ENCODE results near the gene TIMD4.
"Not testable (repeated sequence)": the region's sequence is repeated elsewhere in the genome, so short reads cannot be mapped to it uniquely, and the experiment has no call there.

Gene TIMD4

GRCh38 chr5:156925767-156926166, 37.3 kb downstream of the TIMD4 start:
- in situ Hi-C loops (cut with HindIII; ENCODE audit: low sequenced_read_pairs) = not testable (repeated sequence)

GRCh38 chr5:156922207-156922792, 40.7 kb downstream of the TIMD4 start:
- in situ Hi-C loops (cut with HindIII; ENCODE audit: low sequenced_read_pairs) = no loop called here

GRCh38 chr5:156920861-156921431, 42.1 kb downstream of the TIMD4 start:
- in situ Hi-C loops (cut with HindIII; ENCODE audit: low sequenced_read_pairs) = no loop called here

GRCh38 chr5:156920042-156920860, 42.8 kb downstream of the TIMD4 start:
- in situ Hi-C loops (cut with HindIII; ENCODE audit: low sequenced_read_pairs) = no loop called here

- in situ Hi-C loops (cut with HindIII; ENCODE audit: low sequenced_read_pairs) = no loop called here
Observed at GRCh38 chr5:156918311-156918845, 44.6 kb downstream of the TIMD4 start.

- in situ Hi-C loops (cut with HindIII; ENCODE audit: low sequenced_read_pairs) = no loop called here
Observed at GRCh38 chr5:156914371-156914737, 48.7 kb downstream of the TIMD4 start.

- in situ Hi-C loops (cut with HindIII; ENCODE audit: low sequenced_read_pairs) = no loop called here
Observed at GRCh38 chr5:156913719-156914370, 49.2 kb downstream of the TIMD4 start.

GRCh38 chr5:156913355-156913718, 49.7 kb downstream of the TIMD4 start:
- in situ Hi-C loops (cut with HindIII; ENCODE audit: low sequenced_read_pairs) = no loop called here

- in situ Hi-C loops (cut with HindIII; ENCODE audit: low sequenced_read_pairs) = no loop called here
Observed at GRCh38 chr5:156912869-156913268, 50.2 kb downstream of the TIMD4 start.

- in situ Hi-C loops (cut with HindIII; ENCODE audit: low sequenced_read_pairs) = no loop called here
Observed at GRCh38 chr5:156909180-156909579, 53.8 kb downstream of the TIMD4 start.

- in situ Hi-C loops (cut with HindIII; ENCODE audit: low sequenced_read_pairs) = no loop called here
Observed at GRCh38 chr5:156907667-156908066, 55.4 kb downstream of the TIMD4 start.

- in situ Hi-C loops (cut with HindIII; ENCODE audit: low sequenced_read_pairs) = no loop called here
Observed at GRCh38 chr5:156906807-156907206, 56.2 kb downstream of the TIMD4 start.

- in situ Hi-C loops (cut with HindIII; ENCODE audit: low sequenced_read_pairs) = no loop called here
Observed at GRCh38 chr5:156896546-156896945, 66.5 kb downstream of the TIMD4 start.

GRCh38 chr5:156893517-156893916, 69.5 kb downstream of the TIMD4 start:
- in situ Hi-C loops (cut with HindIII; ENCODE audit: low sequenced_read_pairs) = no loop called here

- in situ Hi-C loops (cut with HindIII; ENCODE audit: low sequenced_read_pairs) = no loop called here
Observed at GRCh38 chr5:156892864-156893263, 70.2 kb downstream of the TIMD4 start.

- in situ Hi-C loops (cut with HindIII; ENCODE audit: low sequenced_read_pairs) = no loop called here
Observed at GRCh38 chr5:156892223-156892622, 70.8 kb downstream of the TIMD4 start.

- in situ Hi-C loops (cut with HindIII; ENCODE audit: low sequenced_read_pairs) = no loop called here
Observed at GRCh38 chr5:156888520-156888919, 74.5 kb downstream of the TIMD4 start.

GRCh38 chr5:156883316-156883875, 79.6 kb downstream of the TIMD4 start:
- in situ Hi-C loops (cut with HindIII; ENCODE audit: low sequenced_read_pairs) = no loop called here

- in situ Hi-C loops (cut with HindIII; ENCODE audit: low sequenced_read_pairs) = loop anchor here (5.0 kb wide), 1 partner anchor 88 kb away; no protein-coding TSS in a partner anchor
Observed at GRCh38 chr5:156879665-156880285, 83.3 kb downstream of the TIMD4 start.

- in situ Hi-C loops (cut with HindIII; ENCODE audit: low sequenced_read_pairs) = no loop called here
Observed at GRCh38 chr5:156871212-156871611, 91.8 kb downstream of the TIMD4 start.

- in situ Hi-C loops (cut with HindIII; ENCODE audit: low sequenced_read_pairs) = no loop called here
Observed at GRCh38 chr5:156870498-156870839, 92.6 kb downstream of the TIMD4 start.

Measured in endothelial cell of hepatic sinusoid (primary cell).